Activated T-helper 1 cell treated with anti-CD3 and anti-CD28 coated beads, Interleukin-2, amount 50 U/mL, for 16 hours (primary cell): Measurements from ENCODE around the gene TENT4A.

ENCODE experiments used
- DNase-seq, 2 donors: peaks; one replicate each; pipeline ENCODE4 v3.0.0-alpha.2; 2020; ENCODE audit warnings: low read depth in 1 of 2, low spot score in 1 of 2

TENT4A gene

DNA sequence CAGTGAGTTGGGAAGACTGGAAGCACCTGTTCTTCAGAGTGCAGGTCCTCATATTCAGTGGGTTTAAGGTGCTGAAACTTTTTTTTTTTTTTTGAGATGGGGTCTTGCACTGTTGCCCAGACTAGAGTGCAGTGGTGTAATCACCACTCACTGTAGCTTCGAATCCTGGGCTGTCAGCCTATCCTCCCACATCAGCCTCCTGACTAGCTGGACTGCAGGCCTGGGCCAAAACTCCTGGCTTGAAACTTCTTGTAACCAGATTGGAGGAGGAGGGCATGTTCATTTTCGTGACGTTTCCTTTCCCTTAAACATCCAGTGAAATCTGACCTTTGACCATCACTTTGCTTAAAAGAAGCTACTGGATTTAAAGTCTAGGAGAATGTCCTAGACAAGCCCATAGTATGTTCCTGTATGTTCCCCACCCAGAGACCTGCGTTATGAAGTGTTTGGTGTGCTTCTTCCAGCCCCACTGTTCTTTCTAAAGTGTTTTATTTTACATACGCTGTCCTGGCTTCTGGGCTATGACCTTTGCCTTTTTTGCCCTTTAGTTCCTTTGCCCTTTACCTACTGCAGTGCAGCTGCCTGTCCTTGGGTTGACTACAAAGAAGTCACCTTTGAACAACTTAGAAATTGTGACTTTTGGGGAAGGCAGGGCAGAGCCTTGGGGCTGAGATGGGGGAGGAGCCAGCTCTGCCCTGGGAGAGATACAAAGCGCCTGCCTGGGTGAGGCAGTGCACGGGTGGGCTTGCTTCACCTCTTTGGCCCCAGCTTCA lies 18.4 kb downstream of the TENT4A start:
- DNase-seq, result no peak

DNA sequence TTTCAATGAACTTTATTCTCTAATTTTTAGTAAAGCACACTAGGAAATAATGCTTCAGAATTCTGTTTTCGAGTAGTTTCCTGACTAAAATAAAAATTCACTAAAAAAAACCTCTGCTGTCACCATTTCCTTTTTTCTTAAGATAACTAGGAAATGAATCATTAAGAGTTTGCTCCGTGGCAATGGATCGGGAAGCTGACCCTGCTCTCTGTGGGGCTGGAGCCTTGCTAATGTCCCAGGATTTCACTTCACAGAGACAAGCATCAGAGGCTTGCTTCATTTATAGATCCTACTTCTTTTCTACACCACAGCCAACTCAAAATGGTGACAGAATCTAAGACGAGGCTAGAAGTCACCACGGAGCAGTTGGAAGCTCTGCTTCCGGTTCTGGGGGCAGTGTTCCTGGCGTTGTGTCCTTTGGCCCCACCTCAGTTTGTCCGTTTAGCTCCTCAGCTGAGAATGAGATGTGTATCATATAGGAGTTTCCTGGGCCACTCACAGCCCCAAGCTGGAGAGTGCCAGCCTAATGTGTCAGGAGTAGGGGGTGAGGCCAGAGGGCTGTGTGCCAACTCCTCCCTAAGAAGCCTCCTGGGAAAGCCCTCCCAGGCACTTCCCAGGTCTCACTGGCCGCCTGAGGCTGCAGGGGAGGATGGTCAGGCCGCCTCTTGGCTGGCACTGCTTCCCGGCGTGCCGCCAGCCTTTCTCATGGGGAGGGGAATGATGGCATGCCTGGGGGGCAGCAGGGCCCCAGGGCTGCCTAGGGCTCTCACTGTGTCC lies 19.6 kb downstream of the TENT4A start:
- DNase-seq, result no peak

DNA sequence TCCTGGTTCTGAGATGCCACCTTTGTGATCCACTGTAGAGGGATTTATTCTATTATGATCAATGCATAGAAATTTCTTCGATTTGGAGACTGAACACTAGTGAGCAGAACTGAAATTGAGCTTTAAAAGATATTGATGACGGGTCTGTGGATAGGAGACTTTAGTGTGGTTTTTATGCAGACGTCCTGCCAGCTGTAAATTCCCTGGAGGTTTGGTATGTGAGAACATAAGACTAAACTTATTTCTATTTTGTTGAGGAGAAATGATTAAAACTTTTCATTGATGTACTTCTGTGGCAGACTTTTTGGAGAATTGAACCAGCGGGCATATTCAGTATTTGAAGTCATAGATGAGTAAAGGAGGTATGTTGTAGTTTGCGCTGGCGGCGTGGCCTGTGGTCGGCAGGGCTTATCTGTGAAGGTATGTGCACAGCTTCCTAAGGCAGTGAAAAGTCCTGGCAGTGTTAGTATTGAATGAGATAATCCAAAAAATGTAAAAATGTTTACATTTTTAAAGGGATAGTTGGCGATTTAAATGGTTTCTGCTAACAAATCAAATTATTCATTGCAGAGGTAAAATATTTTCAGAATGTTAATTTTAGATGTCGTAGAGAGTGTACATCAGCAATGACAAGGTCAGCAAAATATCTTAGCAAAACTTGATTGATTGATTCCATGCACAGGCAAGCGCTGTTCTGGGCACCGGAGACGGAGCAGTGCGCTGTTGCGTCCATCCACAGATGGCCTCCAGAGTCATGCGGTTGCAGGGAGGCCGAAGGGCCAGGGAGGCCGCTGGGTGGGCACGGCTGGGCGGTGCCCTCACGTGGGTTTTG lies 20.4 kb downstream of the TENT4A start:
- no peak for DNase-seq

DNA sequence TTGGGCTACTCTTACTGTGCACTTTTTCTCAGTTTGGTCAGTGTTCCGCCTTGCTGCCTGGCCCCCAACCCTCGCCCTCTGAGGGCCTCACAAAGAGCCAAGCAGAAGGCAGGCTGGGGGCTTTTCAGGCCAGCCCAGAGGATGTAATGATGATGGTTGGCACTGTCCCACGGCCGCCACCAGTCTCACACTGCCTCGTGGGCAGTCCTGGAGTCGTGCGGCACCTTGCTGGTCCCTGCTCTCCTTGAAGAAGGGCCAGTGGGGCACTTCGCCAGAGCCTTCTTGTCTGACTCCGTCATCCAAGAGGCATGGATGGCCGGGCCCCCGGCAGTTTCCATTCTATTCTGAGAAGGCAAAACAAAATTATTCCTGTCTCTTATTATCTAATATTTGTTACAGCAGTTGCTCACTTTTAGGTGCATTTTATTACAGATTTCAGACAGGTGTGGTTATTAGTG lies 21.0 kb downstream of the TENT4A start:
- no peak for DNase-seq

DNA sequence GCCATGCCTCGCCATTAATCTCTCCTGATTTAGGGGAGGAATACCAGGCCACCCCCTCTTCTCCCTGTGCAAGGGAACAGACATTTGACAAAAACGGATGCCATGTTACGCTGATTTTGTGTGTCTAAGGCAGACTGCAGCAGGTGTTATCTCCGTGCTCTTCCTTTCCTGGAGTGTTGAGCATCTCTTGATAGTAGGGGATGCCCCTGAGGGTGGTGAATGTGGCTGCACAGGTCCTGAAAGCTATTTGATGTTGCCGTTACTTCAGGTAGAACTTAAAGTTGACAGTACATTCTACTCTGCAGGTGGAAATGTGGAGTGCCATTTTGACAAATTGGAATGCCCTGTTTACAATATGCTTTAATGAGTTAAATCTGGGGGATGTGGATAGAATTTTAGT lies 21.5 kb downstream of the TENT4A start:
- DNase-seq, result no peak

DNA sequence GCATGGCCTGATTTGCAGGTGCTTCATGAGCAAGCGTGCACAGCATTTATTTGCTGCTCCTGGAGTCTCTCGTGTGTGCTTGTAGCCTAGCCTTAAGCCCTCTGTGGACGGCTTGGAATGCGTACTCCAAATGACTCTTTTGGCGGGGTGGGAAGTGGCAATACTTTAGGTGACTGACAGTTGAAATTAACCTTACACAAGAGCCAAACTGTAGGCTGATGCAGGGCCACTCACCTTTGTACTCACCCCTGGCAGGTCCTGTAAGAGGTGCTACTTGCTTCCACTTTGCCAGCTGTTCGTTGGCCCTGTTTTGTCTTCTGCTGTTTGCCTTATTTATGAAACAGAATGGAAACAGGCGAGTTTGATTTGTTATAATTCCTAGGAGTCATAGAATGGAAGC lies 22.9 kb downstream of the TENT4A start:
- no peak for DNase-seq

DNA sequence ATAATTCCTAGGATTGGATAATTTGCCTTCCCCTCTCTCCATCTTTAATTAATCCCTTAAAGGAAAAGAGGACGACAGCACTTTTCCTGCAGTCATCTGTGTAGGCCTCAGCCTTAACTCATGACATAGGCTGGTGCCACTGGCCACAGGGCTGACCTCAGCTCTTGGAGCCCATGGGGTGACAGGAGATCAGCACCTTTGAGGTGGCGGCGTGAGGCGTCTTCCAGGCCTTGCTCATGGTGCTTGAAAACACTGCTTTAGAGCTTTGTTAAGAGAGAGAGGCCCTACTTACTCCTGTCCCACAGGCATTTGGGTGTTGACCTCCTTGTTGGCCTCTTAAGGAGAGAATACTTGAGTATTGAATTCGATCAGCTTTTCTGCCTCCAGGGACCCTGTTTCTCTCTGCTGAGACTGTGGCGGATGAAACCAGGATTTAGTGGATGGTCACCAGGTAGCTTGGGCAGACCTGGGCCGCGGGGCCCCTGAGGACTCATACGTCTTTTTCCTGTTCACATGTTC lies 23.4 kb downstream of the TENT4A start:
- DNase-seq, result no peak

DNA sequence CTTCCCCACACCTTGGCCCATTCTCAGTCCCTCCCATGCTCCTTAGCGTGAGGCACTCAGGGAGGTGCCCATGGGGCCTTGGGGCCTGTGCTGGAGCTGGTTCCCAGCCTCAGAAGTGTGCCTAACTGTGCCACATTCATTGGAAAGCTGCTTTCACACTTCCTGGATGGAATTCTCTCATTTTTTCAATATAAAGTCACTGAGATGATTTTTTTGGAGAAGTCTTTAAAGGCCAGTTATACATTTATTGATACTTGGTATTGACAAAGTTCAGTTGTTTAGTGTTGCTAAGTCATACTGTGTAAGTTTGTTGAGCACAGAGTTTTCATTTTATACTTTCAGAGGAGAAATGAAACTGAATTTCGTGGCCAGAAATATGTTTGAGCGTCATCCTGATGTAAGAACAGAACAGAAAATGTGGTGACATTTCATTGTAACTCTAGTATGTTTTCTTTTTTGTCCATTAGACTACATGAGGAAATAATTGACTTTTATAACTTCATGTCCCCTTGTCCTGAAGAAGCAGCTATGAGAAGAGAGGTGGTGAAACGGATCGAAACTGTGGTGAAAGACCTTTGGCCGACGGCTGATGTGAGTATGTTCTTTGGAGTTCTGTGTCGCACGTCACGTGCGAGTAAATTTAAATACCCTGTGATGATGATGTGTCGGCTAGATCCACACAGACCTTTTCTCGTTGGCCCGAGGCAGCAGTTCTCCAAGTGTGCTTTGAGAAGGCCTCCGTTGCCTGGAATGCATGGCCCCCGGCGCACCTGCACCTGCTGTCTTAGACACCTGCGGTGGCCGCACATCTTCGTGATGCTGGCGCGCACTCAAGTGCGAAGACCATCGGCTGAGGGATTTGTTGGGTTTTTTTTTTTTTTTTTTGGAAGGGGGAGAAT lies 24.1 kb downstream of the TENT4A start:
- no peak for DNase-seq

DNA sequence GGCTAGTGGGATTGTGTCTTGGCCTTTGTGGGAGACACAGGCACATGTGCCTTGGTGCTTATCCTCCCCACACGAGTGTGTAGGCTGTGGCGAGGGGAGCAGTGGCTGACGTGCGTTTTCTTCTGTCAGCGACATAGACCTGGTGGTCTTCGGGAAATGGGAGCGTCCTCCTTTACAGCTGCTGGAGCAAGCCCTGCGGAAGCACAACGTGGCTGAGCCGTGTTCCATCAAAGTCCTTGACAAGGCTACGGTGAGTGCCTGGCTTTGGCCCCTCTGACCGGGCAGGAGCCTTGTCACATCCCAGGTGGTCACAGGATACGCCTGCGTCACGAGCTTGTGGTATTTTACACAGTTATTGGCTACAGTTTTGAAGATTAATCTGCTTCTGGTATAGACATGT lies 26.4 kb downstream of the TENT4A start:
- no peak for DNase-seq

DNA sequence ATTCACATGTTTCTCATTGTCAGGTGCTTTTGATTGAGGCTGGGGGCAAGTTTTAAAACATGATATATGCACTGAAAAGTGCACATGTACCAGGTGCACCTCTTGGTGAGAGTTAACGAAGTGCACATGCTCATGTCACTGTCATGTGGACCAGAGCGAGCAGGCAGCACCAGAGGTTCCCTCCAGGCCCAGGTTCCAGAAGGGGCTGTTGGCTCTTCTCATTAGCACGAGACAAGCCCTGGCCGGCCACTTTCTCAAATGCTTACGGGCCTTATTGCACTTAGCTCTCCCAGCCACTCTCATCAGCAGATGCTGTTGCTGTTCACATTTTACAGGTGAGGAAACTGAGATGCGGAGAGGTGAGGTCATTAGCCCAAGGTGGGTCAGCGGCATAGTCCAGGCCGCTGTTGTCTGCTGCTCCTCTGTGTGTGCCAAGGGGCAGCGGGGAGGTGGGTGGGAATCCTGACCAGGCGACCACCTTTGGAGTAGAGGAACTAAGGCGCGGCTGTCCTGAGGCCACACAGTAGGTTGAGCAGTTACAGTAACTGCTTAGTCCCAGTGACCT lies 27.4 kb downstream of the TENT4A start:
- DNase-seq, result no peak

DNA sequence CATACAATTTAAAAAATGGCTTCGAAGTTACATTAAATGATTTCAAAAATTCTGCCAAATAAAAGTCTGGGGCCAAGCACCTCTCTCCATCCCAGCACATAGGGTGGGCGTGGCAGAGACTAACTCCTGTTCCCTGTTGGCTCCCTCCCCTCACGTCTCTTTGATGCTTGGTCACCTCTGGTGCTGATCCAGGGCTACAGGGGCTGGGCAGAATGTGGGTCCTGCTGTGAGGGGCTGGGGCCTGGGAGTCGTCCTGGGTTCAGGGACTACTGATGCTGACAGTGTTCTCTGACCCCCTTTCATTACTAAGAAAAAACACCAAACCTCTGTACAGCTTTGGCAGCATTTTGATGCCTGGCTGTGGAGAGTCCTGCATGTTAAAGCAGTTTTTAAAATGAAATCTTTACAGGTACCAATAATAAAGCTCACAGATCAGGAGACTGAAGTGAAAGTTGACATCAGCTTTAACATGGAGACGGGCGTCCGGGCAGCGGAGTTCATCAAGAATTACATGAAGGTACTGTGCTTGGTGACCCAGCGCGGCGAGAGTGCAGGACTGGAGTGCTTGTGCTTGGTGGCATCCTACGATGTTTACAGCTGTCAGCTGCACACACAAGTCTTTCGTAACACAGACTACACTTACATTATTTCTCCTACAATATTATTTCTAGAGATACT lies 29.0 kb downstream of the TENT4A start:
- DNase-seq, result no peak

DNA sequence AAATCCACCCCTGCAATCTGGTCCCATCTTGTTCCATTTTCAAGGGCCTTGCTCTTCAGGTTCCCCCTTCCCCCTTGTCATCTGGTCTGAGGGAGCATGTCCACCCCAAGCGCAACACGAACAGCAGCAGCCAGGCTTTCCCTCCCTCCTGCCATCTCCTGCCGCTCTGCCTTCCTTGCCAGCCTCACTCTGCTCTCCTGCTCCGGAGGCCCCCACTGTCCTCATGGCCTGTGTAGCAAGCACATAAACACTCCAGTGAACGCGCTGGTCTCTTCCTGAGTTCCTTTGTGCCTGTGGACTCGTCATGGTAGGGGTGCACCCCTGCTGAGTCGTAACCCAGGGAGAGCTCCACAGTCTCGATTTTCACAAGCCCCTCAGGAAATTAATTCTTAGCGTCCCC lies 29.9 kb downstream of the TENT4A start:
- DNase-seq, result no peak

DNA sequence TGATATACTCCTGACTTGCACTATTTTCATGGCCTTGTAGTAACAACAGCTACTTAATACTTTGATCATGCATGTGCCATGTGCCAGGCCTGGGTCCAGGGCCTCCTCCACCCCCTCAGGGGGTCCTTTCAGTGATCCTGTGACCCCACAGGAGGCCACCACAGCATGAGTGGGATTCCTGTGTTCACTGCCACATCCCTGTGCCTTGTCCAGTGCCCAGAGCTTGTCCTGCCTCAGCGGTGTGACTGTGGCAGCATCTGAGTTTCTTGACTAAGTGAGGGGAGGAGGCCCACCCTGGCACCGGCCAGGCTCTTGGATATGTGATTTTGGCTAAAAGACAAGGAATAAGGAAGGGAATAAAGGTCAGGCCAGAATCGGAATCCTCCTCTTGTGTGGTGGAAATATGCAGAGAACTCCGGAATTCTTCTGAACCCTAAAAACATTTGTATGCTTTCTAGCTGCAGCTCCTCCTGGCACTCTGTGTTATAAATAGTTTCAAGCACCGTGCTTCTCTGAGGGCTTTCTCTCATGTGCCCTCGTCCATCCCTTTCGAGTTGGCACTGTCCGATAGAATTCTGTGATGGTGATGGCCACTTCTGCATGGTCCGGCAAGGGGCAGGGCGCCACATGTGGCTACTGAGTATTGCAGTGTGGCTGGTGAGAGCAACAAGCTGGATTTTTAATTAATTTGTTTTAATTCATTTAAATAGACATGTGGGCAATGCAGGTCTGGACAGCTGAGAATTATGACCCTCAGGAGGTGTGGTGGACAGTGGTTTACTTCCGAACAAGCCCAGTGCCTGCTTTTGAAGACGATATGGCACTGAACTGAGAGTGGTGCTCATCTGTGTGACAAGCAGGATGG lies 31.8 kb downstream of the TENT4A start:
- no peak for DNase-seq

DNA sequence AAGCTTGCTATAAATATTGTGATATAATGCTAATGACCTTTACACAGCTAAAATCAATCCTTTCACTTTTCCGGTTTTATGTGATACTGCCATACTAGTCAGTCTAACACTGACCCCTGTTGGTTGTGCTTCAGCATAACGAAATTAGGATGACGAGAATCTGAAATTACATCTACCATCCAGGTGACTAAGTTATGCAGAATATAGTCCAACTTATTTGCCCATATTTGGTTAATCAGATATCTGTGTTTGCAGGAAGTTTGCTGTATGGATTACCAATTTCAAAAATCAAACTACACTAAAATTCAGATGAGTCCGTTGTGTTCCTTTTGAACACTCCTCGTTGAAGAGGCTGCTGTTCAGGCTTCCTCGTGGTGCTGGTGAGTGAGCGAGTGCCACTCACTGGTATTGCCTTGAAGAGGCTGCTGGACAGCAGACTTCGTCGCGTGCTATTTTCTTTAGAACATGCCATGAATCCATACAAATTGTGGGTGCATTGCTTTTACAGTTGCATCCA lies 32.5 kb downstream of the TENT4A start:
- DNase-seq, result no peak

DNA sequence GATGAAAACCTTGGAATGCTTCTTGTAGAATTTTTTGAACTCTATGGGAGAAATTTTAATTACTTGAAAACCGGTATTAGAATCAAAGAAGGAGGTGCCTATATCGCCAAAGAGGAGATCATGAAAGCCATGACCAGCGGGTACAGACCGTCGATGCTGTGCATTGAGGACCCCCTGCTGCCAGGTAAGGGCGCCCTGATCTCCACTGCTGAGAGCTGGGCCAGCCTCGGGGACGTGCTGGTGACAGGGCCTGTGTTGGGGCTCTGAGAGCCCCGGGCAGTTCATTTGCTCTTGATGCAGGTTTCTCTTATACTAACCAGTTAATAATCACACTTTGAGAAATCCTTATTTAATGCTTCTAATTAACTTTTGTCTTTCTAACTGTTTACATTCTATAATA lies 33.0 kb downstream of the TENT4A start:
- DNase-seq, result no peak

DNA sequence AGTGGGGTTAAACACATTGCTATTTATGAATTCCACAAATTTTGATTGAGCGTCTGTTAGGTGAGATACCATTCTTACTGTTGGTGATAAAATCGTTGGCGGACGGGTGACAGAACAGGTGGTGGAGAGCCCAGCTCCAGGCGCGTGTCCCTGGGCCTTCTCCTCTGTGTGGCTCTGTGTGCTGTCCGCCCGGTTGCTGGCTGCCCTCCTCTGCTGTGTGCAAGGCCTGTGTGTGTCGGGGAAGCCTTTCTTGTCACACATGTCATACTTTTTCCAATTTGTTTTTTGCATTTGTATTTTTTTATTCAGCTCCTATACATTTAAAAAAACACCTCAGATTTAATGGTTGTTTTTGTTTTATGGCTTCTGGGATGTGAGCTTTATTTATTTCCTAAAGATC lies 33.9 kb downstream of the TENT4A start:
- DNase-seq, result no peak

DNA sequence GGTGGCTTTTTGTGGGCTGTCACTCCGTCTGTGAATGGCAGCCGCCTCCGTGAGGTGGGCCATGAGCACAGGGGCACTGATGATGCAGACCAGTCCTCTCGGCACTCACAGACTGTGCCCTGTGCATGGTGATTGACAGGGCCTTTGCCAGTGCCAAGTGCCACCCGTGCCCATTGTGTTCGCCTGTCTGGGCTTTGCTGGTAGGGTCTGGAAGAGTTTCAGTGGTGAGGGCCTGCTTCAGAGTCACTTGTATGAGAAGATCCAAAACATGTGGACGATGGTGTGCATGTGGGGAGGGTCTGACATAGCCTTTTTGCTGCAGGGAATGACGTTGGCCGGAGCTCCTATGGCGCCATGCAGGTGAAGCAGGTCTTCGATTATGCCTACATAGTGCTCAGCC lies 34.9 kb downstream of the TENT4A start:
- no peak for DNase-seq

DNA sequence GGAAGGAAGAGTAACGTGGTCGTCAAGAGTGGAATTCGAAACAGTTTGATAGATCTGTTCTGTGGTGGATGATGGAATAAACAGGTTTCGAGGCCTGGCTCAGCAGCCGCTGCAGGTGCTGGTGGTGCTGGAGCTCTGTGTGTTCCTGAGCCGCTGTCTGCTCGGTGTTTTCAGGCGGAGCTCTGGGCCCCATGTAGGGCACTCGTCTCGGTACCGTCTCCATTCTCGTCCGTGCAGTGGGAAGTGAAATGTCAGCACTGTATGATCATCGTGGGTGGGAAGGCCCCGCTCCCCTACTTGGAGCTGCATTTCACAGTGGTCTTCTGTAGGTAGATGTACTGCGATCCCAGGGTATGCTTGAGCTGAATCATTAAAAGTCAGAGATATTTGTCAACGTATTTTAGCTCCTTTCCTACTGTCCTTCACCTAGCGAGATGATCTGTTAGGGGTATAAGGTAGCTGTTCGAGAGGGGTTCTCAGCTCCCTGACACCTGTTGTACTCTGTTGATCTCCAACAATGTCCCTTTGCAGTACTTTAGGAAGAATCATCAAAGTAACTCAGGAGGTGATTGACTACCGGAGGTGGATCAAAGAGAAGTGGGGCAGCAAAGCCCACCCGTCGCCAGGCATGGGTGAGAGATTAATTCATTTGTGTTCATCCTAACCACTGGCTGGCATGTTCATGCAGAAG lies 35.9 kb downstream of the TENT4A start:
- DNase-seq, result no peak
